PFSK-1 (cell line): ENCODE data around the gene AIDA.

Source experiments
- FOXP2 ChIP-seq: optimal IDR thresholded peaks from 2 replicates; pipeline ENCODE3; 2011; ENCODE audit warnings: borderline replicate concordance, control low read depth, inconsistent platforms; ENCODE audit not compliant: insufficient read depth; ENCODE audit errors: extremely low read length, extremely low read depth
- POLR2AphosphoS5 ChIP-seq: IDR thresholded peaks from 2 replicates; pipeline ENCODE4 v1.6.1; 2012; ENCODE audit warnings: low read depth, mild to moderate bottlenecking, control low read depth, low read length, moderate library complexity
- REST ChIP-seq, 2 experiments: IDR thresholded peaks; 2 replicates each; pipeline versions ENCODE4 v1.6.1 to v1.8.0; 2011 to 2012; ENCODE audit warnings: low read depth in 2 of 2, low read length in 2 of 2, control low read depth in 1 of 2, inconsistent platforms in 1 of 2, mild to moderate bottlenecking in 1 of 2, moderate library complexity in 1 of 2; ENCODE audit not compliant: insufficient read depth in 1 of 2
- SIN3A ChIP-seq: IDR thresholded peaks from 2 replicates; pipeline ENCODE4 v1.6.1; 2012; ENCODE audit warnings: mild to moderate bottlenecking, low read length, moderate library complexity, borderline replicate concordance; ENCODE audit not compliant: insufficient read depth
- TAF1 ChIP-seq: IDR thresholded peaks from 2 replicates; pipeline ENCODE4 v1.6.1; 2012; ENCODE audit warnings: low read length, control low read depth, borderline replicate concordance; ENCODE audit not compliant: insufficient read depth

GRCh38 chr1:222656391-222657155, 55.7 kb downstream of the AIDA start:
- TF ChIP-seq POLR2AphosphoS5 (no peak), REST (IDR thresholded peaks at IDR 0.05; ENCODE audit: insufficient read depth in 1 of 2, low read depth in 2 of 2, low read length in 2 of 2) (no peak), SIN3A (no peak), TAF1 (no peak), FOXP2 (no peak)
